BJ (cell line): Measurements from ENCODE around the gene CTIF. TPM values are rescaled to one million over a fixed set of nuclear protein-coding genes. Genes with fewer than 3 reads are reported as not detected.

Experiments
- CTCF ChIA-PET: fragments of 350-600 bp; formaldehyde crosslinking; extraction: SDS; loops from one replicate; lab custom pipeline; 2021; ENCODE audit warnings: antibody characterized with exemption, inconsistent platforms; lab: Yijun Ruan, JAX
- POLR2A ChIA-PET: fragments of 300-600 bp; sonication (Branson Sonifier 250); formaldehyde crosslinking; extraction: SDS; loops from one replicate; lab custom pipeline; 2021; ENCODE audit warnings: antibody characterized with exemption; lab: Charles Lee
- DNase-seq: peaks from one replicate; pipeline ENCODE4 v3.0.0-alpha.2; 2011; ENCODE audit warnings: low read depth
- H3K27me3 ChIP-seq: 2 replicates; pipeline ENCODE4 v1.6.0; 2011; ENCODE audit warnings: low read length; ENCODE audit not compliant: control insufficient read depth, insufficient read depth
- H3K36me3 ChIP-seq: 2 replicates; pipeline ENCODE4 v1.5.1; 2011; ENCODE audit warnings: low read length; ENCODE audit not compliant: control insufficient read depth, insufficient read depth
- H3K4me3 ChIP-seq: 2 replicates; pipeline ENCODE4 v1.5.1; 2011; ENCODE audit warnings: low read depth, mild to moderate bottlenecking, control low read depth, low read length
- CTCF ChIP-seq: IDR thresholded peaks from 2 replicates; pipeline ENCODE4 v1.5.1; 2011; ENCODE audit warnings: low read depth, mild to moderate bottlenecking, control low read depth, inconsistent platforms, low read length, moderate library complexity; ENCODE audit not compliant: insufficient read depth
- polyA plus RNA-seq: library from polyadenylated mRNA; depleted of rRNA; stranded (reverse); fragments of >200 nt; gene quantifications from 2 replicates; pipeline ENCODE4 v1.2.3, GENCODE V29; 2011

Gene CTIF
- polyA plus RNA-seq, 1 experiment: 105 TPM

GRCh38 chr18:48885266-48885923 is 346.6 kb downstream of the CTIF start:
- no peaks in the 10 kb centered on the region for H3K36me3 ChIP-seq
- no peaks in the 10 kb centered on the region for H3K27me3 ChIP-seq
- ChIA-PET POLR2A (no interaction called here), CTCF (interaction anchor here (0.6 to 1.7 kb wide), 3 partner anchors 9 to 394 kb away, joined by 3 read pairs; no protein-coding TSS in a partner anchor)
- no peak for TF ChIP-seq CTCF
- H3K4me3 ChIP-seq: no peak overlapping the region
- DNase-seq: peak; percentile 86

- TF ChIP-seq CTCF: no peak
- no peaks in the 10 kb centered on the region for H3K27me3 ChIP-seq
- CTCF ChIA-PET: interaction anchor here (0.6 to 1.4 kb wide), 2 partner anchors 11 to 393 kb away, joined by 3 read pairs; no protein-coding TSS in a partner anchor
- POLR2A ChIA-PET: no interaction called here
- no peak for DNase-seq
- H3K36me3 ChIP-seq: no peaks in the 10 kb centered on the region
- no peak overlapping the region for H3K4me3 ChIP-seq
Measured at GRCh38 chr18:48885924-48886400, 347.1 kb downstream of the CTIF start.

GRCh38 chr18:48886520-48887293 is 347.9 kb downstream of the CTIF start:
- Histone ChIP-seq H3K4me3 (no peak overlapping the region), H3K36me3 (no peaks in the 10 kb centered on the region), H3K27me3 (no peaks in the 10 kb centered on the region)
- ChIA-PET POLR2A (no interaction called here), CTCF (no interaction called here)
- TF ChIP-seq CTCF: no peak
- no peak for DNase-seq

GRCh38 chr18:48887294-48887904 is 348.6 kb downstream of the CTIF start:
- DNase-seq: no peak
- no peak overlapping the region for H3K4me3 ChIP-seq
- CTCF ChIA-PET: no interaction called here
- POLR2A ChIA-PET: no interaction called here
- no peaks in the 10 kb centered on the region for H3K27me3 ChIP-seq
- TF ChIP-seq CTCF: no peak
- H3K36me3 ChIP-seq: no peaks in the 10 kb centered on the region
